HUES6 (cell line): ENCODE results near the gene SLC7A1.

Source experiments
- H3K27ac ChIP-seq: 2 replicates; pipeline ENCODE4 v1.7.0; 2013; ENCODE audit warnings: low read depth, mild to moderate bottlenecking, low read length, inconsistent platforms
- H3K27me3 ChIP-seq: 2 replicates; pipeline ENCODE4 v1.6.1; 2013; ENCODE audit warnings: low read length; ENCODE audit not compliant: control insufficient read depth, insufficient read depth
- H3K36me3 ChIP-seq: 2 replicates; pipeline ENCODE4 v1.6.1; 2013; ENCODE audit warnings: low read length; ENCODE audit not compliant: control insufficient read depth, insufficient read depth
- H3K4me1 ChIP-seq: 2 replicates; pipeline ENCODE4 v1.6.1; 2013; ENCODE audit warnings: low read length; ENCODE audit not compliant: control insufficient read depth, insufficient read depth
- H3K4me3 ChIP-seq: 2 replicates; pipeline ENCODE4 v1.5.1; 2013; ENCODE audit warnings: low read depth, low read length
- H3K9ac ChIP-seq: one replicate; pipeline ENCODE4 v1.6.1; 2013; ENCODE audit warnings: mild to moderate bottlenecking, low read length
- H3K9me3 ChIP-seq: 2 replicates; pipeline ENCODE4 v1.6.1; 2013; ENCODE audit warnings: low read depth, low read length; ENCODE audit not compliant: control insufficient read depth, insufficient read depth

SLC7A1 gene

DNA sequence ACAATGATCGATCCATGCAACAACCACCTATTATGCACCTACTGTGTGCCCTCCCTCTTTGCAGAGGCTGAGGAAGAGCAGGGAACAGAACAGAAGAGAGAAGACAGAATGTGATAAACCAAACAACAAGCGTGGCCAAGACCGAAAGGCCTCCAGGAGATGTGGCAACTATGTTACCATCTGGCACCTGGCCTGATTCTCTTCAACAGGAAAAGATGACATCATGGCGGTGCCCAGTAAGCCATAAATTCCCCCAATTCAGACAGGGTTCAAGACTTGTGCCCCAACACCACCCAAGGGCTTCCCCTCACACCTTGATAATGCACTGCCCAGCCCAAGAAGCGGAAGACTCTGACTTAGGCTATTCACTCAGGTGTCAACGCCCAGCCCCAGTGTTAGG lies 44.3 kb downstream of the SLC7A1 start:
- peaks cover 59% of the 10 kb centered on the region for H3K36me3 ChIP-seq

DNA sequence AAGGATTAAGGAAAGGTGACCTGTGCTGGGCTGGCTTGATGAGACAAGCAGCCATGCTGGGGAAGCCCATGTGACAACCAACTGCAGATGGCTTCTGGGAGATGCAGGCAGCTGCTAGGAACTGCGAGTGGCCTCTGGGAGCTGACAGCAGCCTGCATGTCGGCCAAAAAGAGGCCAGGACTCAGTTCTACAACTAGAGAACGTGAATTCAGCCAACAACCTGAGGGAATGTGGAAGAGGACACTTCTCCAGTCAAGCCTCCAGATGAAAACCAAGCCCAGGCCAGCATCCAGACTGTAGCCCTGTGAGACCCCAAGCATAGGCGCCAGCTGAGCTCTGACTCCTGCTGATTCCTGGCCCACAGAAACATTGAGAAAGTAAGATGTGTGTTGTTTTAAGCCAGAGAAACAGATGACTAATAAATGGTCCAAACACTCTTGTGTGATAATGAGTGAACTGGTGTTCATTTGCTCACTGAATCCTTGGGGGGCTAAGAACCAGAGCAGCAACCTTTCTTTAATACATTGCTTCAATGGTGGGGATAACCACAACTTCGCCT lies 45.0 kb downstream of the SLC7A1 start:
- H3K9me3 ChIP-seq = no peaks in the 10 kb centered on the region
- H3K4me1 ChIP-seq = peaks cover 14% of the 10 kb centered on the region; the same call in 1 of the 2 replicates
- no peaks in the 10 kb centered on the region for H3K27me3 ChIP-seq
- H3K36me3 ChIP-seq = peaks cover 61% of the 10 kb centered on the region
- no peak overlapping the region for H3K4me3 ChIP-seq
- no peak overlapping the region for H3K9ac ChIP-seq
- no peak overlapping the region for H3K27ac ChIP-seq

More for the DNA sequence above, 44.3 kb downstream of the SLC7A1 start:
- Histone ChIP-seq H3K9me3 (no peaks in the 10 kb centered on the region), H3K4me3 (no peak overlapping the region), H3K4me1 (peaks cover 14% of the 10 kb centered on the region; the same call in 1 of the 2 replicates), H3K27ac (no peak overlapping the region), H3K27me3 (no peaks in the 10 kb centered on the region), H3K9ac (no peak overlapping the region)

- Histone ChIP-seq H3K36me3 (peaks cover 63% of the 10 kb centered on the region), H3K4me3 (no peak overlapping the region), H3K9ac (no peak overlapping the region), H3K9me3 (no peaks in the 10 kb centered on the region), H3K27ac (no peak overlapping the region), H3K4me1 (peaks cover 14% of the 10 kb centered on the region; the same call in 1 of the 2 replicates), H3K27me3 (no peaks in the 10 kb centered on the region)
Measured at GRCh38 chr13:29548722-29549121, 46.8 kb downstream of the SLC7A1 start.

GRCh38 chr13:29547153-29547552 lies 48.3 kb downstream of the SLC7A1 start:
- Histone ChIP-seq H3K27ac (no peak overlapping the region), H3K9ac (no peak overlapping the region), H3K4me3 (no peak overlapping the region), H3K27me3 (no peaks in the 10 kb centered on the region), H3K36me3 (peaks cover 48% of the 10 kb centered on the region), H3K4me1 (peaks cover 14% of the 10 kb centered on the region; the same call in 1 of the 2 replicates), H3K9me3 (no peaks in the 10 kb centered on the region)

- H3K9ac ChIP-seq = no peak overlapping the region
- peaks cover 44% of the 10 kb centered on the region for H3K36me3 ChIP-seq
Measured at GRCh38 chr13:29546662-29547061, 48.8 kb downstream of the SLC7A1 start.

DNA sequence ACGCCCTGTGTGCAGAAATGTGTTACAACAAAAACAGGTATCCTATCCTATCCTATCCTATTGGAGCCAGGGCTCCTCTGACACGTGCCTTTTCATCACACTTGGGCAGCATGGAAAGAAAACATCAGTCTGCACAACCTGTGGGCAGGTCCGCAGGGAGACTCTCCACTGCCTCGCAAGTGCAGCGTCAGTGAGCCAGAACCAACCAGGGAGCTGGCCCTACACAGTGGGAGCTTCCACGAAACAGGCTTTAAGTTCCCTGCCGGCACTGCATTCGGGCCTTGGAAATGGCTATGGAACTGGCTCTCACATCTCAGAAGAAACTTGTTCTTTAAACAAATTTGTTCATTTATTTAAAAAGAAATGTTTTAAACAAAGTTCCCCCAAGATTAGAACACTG lies 49.5 kb downstream of the SLC7A1 start:
- Histone ChIP-seq H3K36me3 (peaks cover 37% of the 10 kb centered on the region), H3K9me3 (no peaks in the 10 kb centered on the region), H3K27me3 (no peaks in the 10 kb centered on the region), H3K4me3 (no peak overlapping the region), H3K9ac (no peak overlapping the region), H3K27ac (no peak overlapping the region), H3K4me1 (peaks cover 18% of the 10 kb centered on the region)

More at GRCh38 chr13:29546662-29547061, 48.8 kb downstream of the SLC7A1 start:
- no peaks in the 10 kb centered on the region for H3K9me3 ChIP-seq
- no peak overlapping the region for H3K27ac ChIP-seq
- peaks cover 14% of the 10 kb centered on the region; the same call in 1 of the 2 replicates for H3K4me1 ChIP-seq
- H3K27me3 ChIP-seq = no peaks in the 10 kb centered on the region
- H3K4me3 ChIP-seq = no peak overlapping the region

- Histone ChIP-seq H3K36me3 (peaks cover 14% of the 10 kb centered on the region), H3K27me3 (no peaks in the 10 kb centered on the region), H3K4me3 (no peak overlapping the region), H3K4me1 (peaks cover 35% of the 10 kb centered on the region), H3K27ac (no peak overlapping the region), H3K9ac (no peak overlapping the region), H3K9me3 (no peaks in the 10 kb centered on the region)
Measured at GRCh38 chr13:29543230-29544215, 52.0 kb downstream of the SLC7A1 start.

- H3K36me3 ChIP-seq = peaks cover 11% of the 10 kb centered on the region
- H3K27me3 ChIP-seq = no peaks in the 10 kb centered on the region
- H3K27ac ChIP-seq = no peak overlapping the region
- H3K4me3 ChIP-seq = no peak overlapping the region
- H3K9me3 ChIP-seq = no peaks in the 10 kb centered on the region
- no peak overlapping the region for H3K9ac ChIP-seq
- H3K4me1 ChIP-seq = peaks cover 34% of the 10 kb centered on the region
Measured at GRCh38 chr13:29542381-29542780, 53.1 kb downstream of the SLC7A1 start.

DNA sequence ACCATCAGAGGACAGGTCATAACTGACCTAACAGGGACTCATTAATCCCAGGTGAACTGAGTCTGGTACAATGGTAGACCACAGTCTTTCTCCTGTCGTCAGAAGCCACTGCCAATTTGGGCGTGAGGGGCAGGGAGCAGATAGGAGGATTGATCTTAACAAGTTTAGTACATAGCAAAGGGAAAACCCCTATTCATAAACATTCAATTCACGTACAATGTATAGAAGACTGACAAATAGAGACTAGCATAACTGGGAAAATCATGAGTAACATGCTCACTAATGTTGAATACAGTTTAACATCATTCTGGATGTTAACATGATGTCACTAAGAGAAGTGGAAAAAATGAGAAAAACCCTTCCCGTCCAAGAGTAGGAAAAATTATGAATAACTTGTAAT lies 54.1 kb downstream of the SLC7A1 start:
- Histone ChIP-seq H3K27ac (no peak overlapping the region), H3K27me3 (no peaks in the 10 kb centered on the region), H3K4me3 (no peak overlapping the region), H3K9ac (no peak overlapping the region), H3K36me3 (peaks cover 15% of the 10 kb centered on the region), H3K4me1 (peaks cover 29% of the 10 kb centered on the region), H3K9me3 (no peaks in the 10 kb centered on the region)

GRCh38 chr13:29540799-29541198 lies 54.7 kb downstream of the SLC7A1 start:
- H3K36me3 ChIP-seq = peaks cover 20% of the 10 kb centered on the region
- no peak overlapping the region for H3K27ac ChIP-seq

DNA sequence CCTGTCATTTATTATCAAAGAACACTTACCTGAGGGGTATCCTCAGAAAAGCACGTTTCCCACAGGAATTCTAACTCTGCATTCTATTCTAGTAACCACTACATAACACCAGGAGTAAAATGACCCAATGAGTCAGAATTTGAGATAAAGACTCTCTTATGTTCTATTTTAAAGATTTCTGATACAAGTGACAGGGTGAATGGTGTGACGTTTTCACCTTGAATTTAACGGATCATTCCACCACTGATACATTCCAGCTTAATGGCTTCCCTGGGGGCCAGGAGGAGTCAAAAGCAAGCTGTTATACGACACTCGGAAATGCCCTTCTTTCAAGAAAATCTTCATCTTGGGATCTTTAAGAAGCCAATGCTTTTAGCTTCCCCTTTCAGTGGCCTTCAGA lies 55.2 kb downstream of the SLC7A1 start:
- no peaks in the 10 kb centered on the region for H3K9me3 ChIP-seq
- H3K36me3 ChIP-seq = peaks cover 21% of the 10 kb centered on the region
- H3K27ac ChIP-seq = no peak overlapping the region
- H3K9ac ChIP-seq = no peak overlapping the region
- no peak overlapping the region for H3K4me3 ChIP-seq
- H3K4me1 ChIP-seq = peaks cover 29% of the 10 kb centered on the region
- H3K27me3 ChIP-seq = no peaks in the 10 kb centered on the region

More at GRCh38 chr13:29540799-29541198, 54.7 kb downstream of the SLC7A1 start:
- Histone ChIP-seq H3K9me3 (no peaks in the 10 kb centered on the region), H3K4me1 (peaks cover 29% of the 10 kb centered on the region), H3K9ac (no peak overlapping the region), H3K27me3 (no peaks in the 10 kb centered on the region), H3K4me3 (no peak overlapping the region)
